GM19397 (cell line): Measurements from ENCODE around the gene FRMD1.

Experiments used
- ATAC-seq: cut with Tn5 transposase; IDR thresholded peaks from one replicate; pipeline ENCODE4 v1.9.1; 2021; ENCODE audit warnings: mild to moderate bottlenecking, moderate library complexity; ENCODE audit not compliant: unreplicated experiment

The FRMD1 gene

GRCh38 chr6:168078943-168079405 is at the start of gene FRMD1:
Gene FRMD1, minus strand, starts transcription at chr6:168079212. Its CDS starts 118 bp downstream, at chr6:168079094.
- ATAC-seq = no peak

- ATAC-seq = no peak
These were observed 49.1 kb upstream of the FRMD1 start for GRCh38 chr6:168128006-168128630.

- no peak for ATAC-seq
These were observed 48.4 kb upstream of the FRMD1 start for GRCh38 chr6:168127384-168127868.

GRCh38 chr6:168126566-168127383 is 47.8 kb upstream of the FRMD1 start:
- no peak for ATAC-seq

- no peak for ATAC-seq
These were observed 46.5 kb upstream of the FRMD1 start for GRCh38 chr6:168125429-168126001.

- ATAC-seq = no peak
These were observed 45.9 kb upstream of the FRMD1 start for GRCh38 chr6:168124921-168125320.

GRCh38 chr6:168124158-168124557 is 45.1 kb upstream of the FRMD1 start:
- ATAC-seq = no peak

GRCh38 chr6:168123165-168123911 is 44.3 kb upstream of the FRMD1 start:
- no peak for ATAC-seq

GRCh38 chr6:168122521-168122920 is 43.5 kb upstream of the FRMD1 start:
- no peak for ATAC-seq

- ATAC-seq = no peak
These were observed 43.0 kb upstream of the FRMD1 start for GRCh38 chr6:168122011-168122410.

GRCh38 chr6:168121303-168121665 is 42.3 kb upstream of the FRMD1 start:
- ATAC-seq = no peak

GRCh38 chr6:168120390-168121302 is 41.6 kb upstream of the FRMD1 start:
- ATAC-seq = no peak

GRCh38 chr6:168119539-168119938 is 40.5 kb upstream of the FRMD1 start:
- ATAC-seq = no peak

GRCh38 chr6:168118935-168119334 is 39.9 kb upstream of the FRMD1 start:
- no peak for ATAC-seq

GRCh38 chr6:168117942-168118341 is 38.9 kb upstream of the FRMD1 start:
- ATAC-seq = no peak

- ATAC-seq = no peak
These were observed 38.2 kb upstream of the FRMD1 start for GRCh38 chr6:168116975-168117899.

GRCh38 chr6:168116438-168116974 is 37.5 kb upstream of the FRMD1 start:
- ATAC-seq = no peak

GRCh38 chr6:168115748-168116437 is 36.9 kb upstream of the FRMD1 start:
- ATAC-seq = no peak
